Measurements from ENCODE around the gene FHL1.
"Not testable (repeated sequence)": the region's sequence is repeated elsewhere in the genome, so short reads cannot be mapped to it uniquely, and the experiment has no call there.

FHL1 gene

DNA sequence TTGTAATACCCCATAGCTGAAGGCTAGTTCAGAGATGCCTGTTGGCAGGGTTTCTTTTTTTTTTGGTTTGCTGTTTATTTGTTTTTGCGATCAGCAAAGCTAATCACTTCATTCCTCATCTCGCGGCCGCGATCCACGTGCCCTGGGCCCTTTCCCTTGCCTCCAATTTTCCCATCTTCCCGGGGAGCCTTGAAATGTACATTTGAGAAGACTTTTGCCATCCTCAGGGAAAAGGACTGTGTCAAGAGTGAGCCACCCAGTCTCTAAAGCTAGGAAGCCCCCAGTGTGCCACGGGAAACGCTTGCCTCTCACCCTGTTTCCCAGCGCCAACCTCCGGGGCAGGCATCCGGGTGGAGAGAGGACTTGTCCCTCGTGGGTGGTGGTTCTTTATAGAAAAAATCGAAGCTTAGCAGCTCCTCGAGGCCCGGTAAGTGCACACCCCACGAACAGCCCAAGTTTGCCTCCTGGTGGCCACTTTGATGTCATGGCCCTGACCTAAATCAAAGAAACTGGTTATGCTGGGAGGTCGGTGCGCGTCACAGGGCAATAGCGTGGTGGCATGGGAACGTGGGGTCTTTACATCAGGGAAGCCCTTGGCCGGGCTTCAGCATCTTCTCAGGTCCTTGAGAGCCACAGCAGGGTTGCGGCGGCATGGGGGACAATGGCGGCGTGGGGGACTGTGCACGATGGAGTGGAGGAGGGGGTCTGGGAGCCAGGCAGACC is 61.8 kb downstream of the FHL1 start:
- DNase-seq (ENCODE audit: low spot score) = no peak

DNA sequence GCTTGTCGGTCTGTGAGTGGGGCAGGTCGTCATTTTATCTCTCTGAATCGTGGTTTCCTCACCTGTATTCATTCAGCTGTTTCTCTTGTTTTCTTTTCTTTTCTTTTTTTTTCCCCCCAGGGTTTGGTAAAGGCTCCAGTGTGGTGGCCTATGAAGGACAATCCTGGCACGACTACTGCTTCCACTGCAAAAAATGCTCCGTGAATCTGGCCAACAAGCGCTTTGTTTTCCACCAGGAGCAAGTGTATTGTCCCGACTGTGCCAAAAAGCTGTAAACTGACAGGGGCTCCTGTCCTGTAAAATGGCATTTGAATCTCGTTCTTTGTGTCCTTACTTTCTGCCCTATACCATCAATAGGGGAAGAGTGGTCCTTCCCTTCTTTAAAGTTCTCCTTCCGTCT is 62.4 kb downstream of the FHL1 start:
- DNase-seq (ENCODE audit: low spot score) = no peak

DNA sequence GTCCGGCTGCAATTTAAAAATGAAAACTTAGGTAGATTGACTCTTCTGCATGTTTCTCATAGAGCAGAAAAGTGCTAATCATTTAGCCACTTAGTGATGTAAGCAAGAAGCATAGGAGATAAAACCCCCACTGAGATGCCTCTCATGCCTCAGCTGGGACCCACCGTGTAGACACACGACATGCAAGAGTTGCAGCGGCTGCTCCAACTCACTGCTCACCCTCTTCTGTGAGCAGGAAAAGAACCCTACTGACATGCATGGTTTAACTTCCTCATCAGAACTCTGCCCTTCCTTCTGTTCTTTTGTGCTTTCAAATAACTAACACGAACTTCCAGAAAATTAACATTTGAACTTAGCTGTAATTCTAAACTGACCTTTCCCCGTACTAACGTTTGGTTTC is 62.9 kb downstream of the FHL1 start:
- DNase-seq (ENCODE audit: low spot score) = no peak

DNA sequence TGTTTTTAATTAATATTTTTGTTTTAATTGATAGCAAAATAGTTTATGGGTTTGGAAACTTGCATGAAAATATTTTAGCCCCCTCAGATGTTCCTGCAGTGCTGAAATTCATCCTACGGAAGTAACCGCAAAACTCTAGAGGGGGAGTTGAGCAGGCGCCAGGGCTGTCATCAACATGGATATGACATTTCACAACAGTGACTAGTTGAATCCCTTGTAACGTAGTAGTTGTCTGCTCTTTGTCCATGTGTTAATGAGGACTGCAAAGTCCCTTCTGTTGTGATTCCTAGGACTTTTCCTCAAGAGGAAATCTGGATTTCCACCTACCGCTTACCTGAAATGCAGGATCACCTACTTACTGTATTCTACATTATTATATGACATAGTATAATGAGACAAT is 63.5 kb downstream of the FHL1 start:
- DNase-seq (ENCODE audit: low spot score) = no peak

DNA sequence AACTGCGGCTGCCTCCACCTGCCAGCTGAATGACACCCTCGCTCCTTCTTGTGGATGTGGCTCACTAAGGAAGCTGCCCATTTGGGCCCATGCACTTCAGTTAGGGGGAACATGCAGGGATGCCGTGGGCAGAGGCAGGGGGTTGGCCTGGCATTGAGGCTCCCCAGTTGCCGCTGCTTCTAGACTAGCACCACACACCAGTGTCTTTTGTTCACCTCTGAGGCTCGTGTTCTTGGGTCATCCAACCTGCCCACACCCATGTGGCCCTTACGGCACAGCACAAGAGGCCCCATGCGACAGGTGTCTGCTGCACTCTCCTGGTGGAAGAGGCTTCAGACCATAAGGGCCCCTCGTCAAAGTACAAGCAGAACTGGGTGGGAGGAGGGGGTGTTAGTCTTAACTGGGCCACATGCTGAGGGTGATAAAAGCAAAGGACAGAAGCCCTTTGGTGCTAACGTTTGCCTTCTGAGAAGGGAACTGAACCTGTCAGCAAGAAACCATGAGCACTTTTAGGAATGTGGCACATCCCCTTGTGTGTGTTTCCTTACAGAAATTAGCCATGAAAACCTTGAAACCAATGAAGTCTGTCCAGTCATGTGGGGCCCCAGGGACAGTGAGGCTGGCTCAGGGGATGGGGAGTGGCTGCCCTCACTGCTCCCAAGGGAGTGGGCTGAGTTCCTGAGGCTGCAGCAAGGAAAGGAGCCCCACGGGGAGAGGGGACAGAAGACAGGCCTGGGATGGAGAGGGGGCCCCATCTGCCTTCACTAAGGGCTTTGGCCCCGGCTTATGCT is 64.6 kb downstream of the FHL1 start:
- no peak for DNase-seq (ENCODE audit: low spot score)

DNA sequence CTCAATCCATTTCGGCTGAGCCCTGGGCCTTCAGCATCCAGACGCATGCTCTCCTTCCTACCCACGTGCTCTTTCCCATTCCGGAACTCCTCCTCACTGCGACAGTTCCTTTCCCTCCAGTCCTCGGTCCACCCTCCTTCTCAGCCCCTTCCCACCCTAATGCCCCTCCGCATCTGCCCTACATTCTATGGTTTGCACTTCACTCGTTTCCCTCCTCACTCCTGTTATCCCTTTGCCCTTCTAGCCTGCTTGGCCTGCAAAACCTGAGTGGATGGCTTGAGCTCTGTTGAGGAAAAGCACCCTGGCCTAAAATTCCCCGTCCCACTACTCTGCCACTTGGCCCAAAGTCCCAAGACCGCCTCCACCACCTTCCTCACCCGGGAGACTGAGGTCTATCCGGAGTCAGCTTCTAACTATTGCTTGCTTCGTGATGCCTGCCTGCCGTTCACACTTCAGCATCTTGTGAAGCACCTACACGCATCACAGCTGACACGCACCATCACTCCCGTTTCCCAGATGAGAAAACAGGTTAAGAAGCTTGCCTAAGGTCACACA is 65.3 kb downstream of the FHL1 start:
- DNase-seq (ENCODE audit: low spot score) = no peak

DNA sequence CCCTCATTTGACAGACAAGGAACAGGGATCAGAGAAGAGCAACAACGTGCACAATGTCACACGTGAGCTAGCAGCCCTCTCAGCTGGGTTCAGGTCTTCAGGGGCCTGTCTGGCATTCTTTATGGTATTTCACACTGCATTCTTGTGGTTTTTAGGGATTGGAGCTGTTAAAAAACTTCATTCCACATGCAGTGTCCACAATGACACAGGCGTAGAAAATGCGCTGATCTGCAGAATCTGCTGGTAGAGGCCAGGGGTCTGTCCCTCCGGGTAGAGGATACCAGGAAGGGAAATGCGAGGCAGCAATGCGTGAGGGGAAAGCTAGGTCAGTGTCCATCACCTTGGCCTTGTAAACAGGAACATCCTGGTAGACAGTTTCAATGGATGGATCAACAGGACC is 67.2 kb downstream of the FHL1 start:
- DNase-seq (ENCODE audit: low spot score) = no peak

DNA sequence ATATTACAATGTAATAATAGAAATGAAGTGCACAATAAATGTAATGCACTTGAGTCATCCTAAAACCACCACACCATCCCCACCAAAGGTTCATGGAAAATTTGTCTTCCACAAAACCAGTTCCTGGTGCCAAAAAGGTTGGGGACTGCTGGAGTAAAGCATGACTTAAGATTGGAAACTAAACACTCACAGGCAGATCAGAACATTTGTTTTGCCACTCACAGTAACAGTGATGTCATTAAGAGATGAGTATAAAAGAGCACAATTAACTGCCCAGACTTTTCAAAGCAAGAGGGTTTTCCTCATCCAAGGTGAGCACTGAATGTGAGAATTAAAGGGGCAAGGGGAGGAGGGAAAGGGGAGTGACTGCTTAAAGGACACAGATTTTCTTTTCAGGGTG is 68.2 kb downstream of the FHL1 start:
- DNase-seq (ENCODE audit: low spot score) = no peak

DNA sequence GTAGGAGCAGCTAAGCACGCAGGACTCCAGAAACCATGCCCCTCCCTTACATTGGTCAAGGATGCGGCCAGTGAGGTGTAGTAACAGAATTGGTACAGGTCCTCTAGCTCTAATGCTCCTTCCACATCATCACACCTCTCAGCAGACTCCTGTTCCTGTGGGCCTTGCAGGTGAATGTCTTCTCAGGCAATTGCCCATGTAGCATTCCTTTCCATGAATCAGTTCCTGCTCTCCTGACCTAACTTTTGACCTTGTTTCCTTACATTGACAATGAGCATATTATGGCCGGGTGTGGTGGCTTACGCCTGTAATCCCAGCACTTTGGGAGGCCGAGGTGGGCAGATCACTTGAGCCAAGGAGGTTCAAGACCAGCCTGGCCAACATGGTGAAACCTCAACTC is 72.6 kb downstream of the FHL1 start:
- DNase-seq (ENCODE audit: low spot score) = no peak

DNA sequence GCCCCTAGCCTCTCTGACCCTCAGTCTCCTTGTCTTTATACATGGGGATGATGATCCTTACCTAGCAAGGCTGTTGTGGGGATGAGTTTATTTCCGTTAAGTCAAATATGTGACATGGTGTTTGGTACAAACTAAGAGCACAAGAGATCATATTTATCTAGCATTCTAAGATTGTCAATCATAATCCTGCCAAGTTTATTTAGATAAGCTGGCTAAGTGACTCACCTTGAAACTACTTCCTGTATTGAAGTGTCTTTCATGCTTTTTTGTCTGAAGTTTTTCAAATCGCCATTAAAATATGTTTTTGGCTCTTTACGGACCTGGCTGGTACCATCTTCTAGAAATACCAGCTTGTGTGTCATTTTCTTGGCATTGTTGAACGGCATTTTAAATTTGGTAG is 73.2 kb downstream of the FHL1 start:
- DNase-seq (ENCODE audit: low spot score) = no peak

DNA sequence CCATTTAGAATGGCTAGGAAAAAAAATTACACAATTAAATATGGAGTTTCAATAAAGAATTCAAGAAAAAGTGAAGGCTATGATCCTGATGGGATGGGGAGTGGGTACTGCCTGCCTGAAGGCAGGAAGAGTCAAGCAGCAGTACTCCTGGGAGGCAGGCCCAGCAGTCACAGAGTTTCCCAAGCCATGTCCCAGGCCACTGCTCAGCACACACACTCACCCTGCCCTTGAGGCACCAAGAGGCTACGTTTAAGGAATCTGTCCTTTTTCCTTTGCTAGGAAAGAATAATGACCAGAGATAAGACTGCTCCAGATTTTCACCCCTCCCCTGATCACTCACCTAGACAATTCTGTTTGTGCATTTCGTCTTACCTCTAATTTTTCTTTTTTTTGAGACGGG is 73.6 kb downstream of the FHL1 start:
- no peak for DNase-seq (ENCODE audit: low spot score)

DNA sequence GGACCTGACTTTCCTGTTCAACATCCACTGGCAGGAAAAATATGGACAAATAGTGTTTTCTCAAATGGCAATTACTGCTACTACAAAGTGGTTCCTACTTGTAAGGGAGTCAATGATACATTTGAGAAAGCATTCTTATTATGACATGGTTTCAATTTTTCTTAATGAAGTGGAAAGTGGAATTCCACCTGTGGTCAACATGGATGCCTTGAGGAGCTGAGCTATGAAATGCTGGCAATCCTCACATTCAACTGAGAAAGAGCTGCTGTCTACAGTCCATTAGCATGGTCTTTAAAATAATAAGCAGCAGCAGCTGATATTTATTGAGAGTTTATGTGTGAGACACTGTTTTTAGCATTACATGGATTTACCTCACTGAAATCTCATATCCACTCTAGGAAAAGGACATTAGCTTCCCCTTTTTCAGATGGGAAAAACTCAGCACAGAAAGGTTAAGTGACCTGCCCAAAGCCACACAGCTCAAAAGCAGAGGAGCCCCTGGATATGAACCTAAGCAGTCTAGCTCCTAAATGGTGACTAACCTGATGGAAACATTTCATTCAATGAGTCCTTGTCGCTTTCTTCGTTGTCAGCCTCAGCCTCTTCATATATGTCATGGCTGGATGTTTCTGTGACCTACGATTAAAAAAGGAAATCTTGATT is 74.6 kb downstream of the FHL1 start:
- DNase-seq (ENCODE audit: low spot score) = no peak

DNA sequence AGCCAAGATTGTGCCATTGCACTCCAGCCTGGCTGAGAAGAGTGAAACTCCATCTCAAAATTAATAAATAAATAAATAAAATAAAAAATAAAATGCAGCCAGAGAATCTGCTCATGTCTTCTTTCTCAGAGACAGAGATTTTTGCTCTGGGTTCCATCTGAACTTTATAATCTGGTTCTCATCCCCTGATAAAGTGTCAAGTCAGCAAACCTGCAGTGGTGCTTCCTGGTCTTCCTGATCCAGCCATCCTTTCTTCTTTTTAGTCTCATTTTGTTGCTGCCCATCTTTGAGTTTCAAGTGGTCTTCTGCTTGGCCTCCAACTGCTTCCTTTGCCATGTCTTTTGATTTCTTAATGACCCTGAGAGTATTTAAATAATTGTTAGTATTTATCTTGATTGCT is 79.7 kb downstream of the FHL1 start:
- no peak for DNase-seq (ENCODE audit: low spot score)

DNA sequence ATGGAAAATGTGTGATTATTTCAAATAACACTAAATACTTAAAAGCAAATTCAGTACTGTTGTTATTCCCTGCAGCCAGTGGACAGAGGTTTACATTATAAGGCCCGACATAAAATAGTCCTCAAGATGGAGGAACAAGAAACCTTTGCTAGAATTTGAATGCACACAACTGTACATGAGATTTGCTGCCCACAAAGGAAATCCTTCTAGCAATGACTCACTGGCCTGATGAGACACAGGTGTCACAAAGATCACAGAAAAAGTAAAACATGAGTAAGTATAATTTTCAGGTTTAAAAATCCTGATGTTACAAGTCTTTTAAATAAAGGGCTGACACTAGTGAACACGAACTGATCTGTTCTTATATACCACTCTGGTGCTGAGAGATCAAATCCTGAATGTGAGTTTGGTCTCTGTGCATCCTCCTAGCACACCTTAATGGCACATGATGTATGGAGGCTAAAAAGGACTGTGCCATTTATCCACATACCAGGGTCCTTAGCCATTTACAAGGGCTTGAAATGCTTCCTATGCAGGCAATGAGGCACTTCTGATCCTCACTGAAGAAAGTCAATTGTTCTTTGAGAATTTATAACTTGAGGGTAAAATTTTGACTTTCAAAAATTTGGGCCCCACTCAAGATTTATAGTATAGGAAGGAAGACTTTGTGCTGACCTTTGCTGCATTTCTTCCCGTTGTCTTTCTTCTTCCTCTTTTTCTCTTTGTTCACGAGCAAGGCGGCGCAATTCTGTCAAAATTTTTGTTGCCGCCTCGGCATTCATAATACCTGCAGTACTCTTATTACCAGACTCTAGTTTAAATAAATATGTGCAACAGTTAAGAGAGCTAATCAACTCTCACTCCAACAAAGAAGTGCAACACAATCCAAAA is 80.9 kb downstream of the FHL1 start:
- no peak for DNase-seq (ENCODE audit: low spot score)

DNA sequence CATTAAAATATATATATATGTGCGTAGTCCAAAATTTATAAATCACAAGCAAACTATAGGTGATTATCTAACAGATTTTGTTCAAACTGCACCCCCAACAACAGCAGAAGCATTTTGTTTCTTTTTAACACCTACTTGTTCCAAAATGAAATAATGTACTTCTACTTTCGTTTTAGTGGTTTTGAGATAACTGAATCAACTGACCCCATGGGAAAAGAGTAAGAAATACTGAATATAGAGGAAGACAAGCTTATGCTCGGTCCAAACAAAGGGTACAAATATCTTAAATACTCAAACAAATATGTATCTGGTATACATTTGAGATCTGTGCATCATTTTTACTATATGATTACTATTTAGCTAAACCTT is 81.5 kb downstream of the FHL1 start:
- DNase-seq (ENCODE audit: low spot score) = no peak

DNA sequence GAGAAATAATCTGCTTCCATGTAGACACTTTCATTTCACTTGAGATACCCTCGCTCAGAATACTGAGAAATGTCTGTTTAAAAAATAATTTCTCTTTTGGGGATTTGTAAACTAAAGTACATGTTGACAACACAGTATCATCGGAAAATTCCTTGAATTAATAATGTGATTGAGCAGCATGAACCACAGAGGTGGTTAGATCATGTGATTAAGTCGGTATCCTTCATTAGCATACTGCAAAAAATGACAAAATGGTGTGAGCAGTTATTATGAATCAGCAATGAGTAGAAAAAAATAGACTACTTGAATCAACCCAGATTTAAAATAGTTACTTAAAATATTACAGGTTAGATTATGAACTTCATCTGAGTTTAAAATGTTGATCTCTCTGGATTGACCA is 89.7 kb downstream of the FHL1 start:
- no peak for DNase-seq (ENCODE audit: low spot score)

DNA sequence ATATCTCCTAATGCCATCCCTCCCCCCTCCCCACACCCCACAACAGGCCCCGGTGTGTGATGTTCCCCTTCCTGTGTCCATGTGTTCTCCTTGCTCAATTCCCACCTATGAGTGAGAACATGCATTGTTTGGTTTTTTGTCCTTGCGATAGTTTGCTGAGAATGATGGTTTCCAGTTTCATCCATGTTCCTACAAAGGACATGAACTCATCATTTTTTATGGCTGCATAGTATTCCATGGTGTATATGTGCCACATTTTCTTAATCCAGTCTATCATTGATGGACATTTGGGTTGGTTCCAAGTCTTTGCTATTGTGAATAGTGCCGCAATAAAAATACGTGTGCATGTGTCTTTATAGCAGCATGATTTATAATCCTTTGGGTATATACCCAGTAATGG is 90.5 kb downstream of the FHL1 start:
- not testable (repeated sequence) for DNase-seq (ENCODE audit: low spot score)

DNA sequence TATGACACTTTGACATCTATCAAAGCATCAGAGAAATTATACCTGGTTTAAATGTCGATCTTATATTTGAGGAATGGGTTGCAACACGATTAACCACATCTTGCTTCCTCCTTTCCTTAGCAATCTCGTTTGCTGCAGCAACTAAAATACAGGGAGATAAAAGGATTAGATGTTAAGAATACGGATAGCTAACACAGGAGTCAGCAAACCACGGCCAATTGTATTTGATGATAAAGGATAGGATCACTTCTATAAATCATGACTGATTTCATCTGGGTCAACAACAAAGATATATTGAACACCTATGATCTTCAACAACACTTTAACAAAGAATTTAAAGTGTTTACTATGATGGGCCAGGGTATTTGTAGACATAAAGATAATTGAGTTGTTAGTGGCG is 98.9 kb downstream of the FHL1 start:
- DNase-seq (ENCODE audit: low spot score) = no peak

DNA sequence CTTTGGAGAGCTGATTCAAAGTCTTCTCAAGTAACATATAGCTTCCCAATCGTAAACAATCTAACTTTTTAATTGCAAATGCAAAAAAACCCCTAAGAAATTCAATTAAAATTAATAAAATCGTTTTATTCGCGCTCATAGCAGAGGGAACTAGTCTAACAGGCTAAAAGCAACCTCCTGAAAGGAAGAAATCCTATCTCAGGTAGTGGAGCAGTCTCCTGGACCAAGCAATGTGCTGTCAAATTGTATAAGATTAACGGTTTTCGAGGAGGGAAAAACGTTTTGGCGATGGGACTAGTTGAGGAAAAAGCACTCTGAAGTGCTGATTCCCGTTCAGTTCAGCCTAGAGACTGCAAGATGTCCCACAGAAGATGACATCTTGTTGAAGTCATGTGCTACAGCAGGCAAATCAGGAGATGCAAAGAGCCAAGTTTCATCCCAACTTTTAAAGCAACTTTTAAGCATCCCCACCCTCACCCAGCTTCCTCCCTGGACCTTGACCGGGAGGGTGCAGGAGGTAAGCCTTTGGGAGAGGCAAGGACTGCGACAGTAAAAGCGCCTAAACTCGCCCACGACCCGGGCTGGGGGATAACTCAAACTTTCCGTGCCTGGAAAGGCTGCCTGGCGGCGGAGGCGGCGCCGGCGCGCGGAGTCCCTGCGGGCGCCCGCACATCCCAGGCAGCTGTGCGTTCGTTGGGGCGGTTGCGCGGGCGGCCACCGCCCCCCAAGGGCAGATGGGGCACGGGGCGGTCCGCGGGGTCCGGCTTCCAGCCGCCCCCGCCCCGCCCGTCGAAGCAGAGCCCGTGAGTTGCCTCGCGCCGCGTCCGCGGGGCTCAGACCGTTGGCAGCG is 103.1 kb downstream of the FHL1 start:
- DNase-seq (ENCODE audit: low spot score) = no peak

Measured in SK-N-DZ (cell line).